Vagina (tissue), 2 donors: ENCODE measurements around the gene CSK. TPM values are rescaled to one million over a fixed set of nuclear protein-coding genes. Genes with fewer than 3 reads are reported as not detected.

Source experiments
- DNase-seq, 2 donors: peaks; one replicate each; pipeline ENCODE4 v3.0.0-alpha.2; 2017; ENCODE audit errors: extremely low spot score in 2 of 2
- H3K27ac ChIP-seq: fragments of 200-600 bp; sonication (generic); one replicate; pipeline ENCODE4 v1.5.1; 2019
- H3K27me3 ChIP-seq: fragments of 200-600 bp; sonication (generic); one replicate; pipeline ENCODE4 v1.5.1; 2019
- H3K36me3 ChIP-seq, 2 donors: fragments of 200-600 bp; sonication (generic); one replicate each; pipeline ENCODE4 v1.5.1; 2017 to 2019
- H3K4me1 ChIP-seq: fragments of 200-600 bp; sonication (generic); one replicate; pipeline ENCODE4 v1.5.1; 2019
- H3K4me3 ChIP-seq, 2 donors: fragments of 200-600 bp; sonication (generic); 1 replicate in 1 of 2; 2 replicates in 1 of 2; pipeline ENCODE4 v1.5.1; 2016 to 2019
- H3K9me3 ChIP-seq: fragments of 200-600 bp; sonication (generic); one replicate; pipeline ENCODE4 v1.5.1; 2019
- CTCF ChIP-seq, 3 experiments: fragments of 450-650 bp in 2 of 3; fragments of 200-600 bp in 1 of 3; sonication (generic) in 1 of 3; IDR thresholded peaks; one replicate each; pipeline ENCODE4 v1.5.1; 2017 to 2019; ENCODE audit warnings: antibody characterized with exemption in 3 of 3, mild to moderate bottlenecking in 2 of 3, moderate library complexity in 2 of 3
- POLR2A ChIP-seq, 2 donors: fragments of 450-650 bp; IDR thresholded peaks; one replicate each; pipeline ENCODE4 v1.6.1; 2017; ENCODE audit warnings: antibody characterized with exemption in 2 of 2, mild to moderate bottlenecking in 2 of 2, moderate library complexity in 2 of 2
- POLR2AphosphoS5 ChIP-seq, 2 donors: sonication (generic); formaldehyde crosslinking; IDR thresholded peaks; one replicate each; pipeline ENCODE4 v1.9.0; 2017; ENCODE audit warnings: antibody characterized with exemption in 2 of 2, mild to moderate bottlenecking in 2 of 2, low read depth in 1 of 2; ENCODE audit not compliant: insufficient read depth in 1 of 2
- intact Hi-C: fragments of 100-400 bp; cut with DNase I; formaldehyde crosslinking; loops from one replicate; pipeline ENCODE4 v1.15.1; 2023
- total RNA-seq: library from RNA; depleted of rRNA; stranded (reverse); fragments of >200 nt; gene quantifications from one replicate; pipeline ENCODE4 v1.2.3, GENCODE V29; 2016

The CSK gene
- total RNA-seq, 1 donor from 2014 or later: 26.3 TPM

- no peak overlapping the region for H3K4me3 ChIP-seq
- no peaks in the 10 kb centered on the region for H3K9me3 ChIP-seq
- no peaks in the 10 kb centered on the region for H3K4me1 ChIP-seq
- no peak overlapping the region for H3K27ac ChIP-seq
- TF ChIP-seq CTCF (IDR thresholded peaks at IDR 0.05): no peak
- TF ChIP-seq POLR2AphosphoS5 (IDR thresholded peaks at IDR 0.05; ENCODE audit: insufficient read depth in 1 of 2, low read depth in 1 of 2): no peak
- no peak for TF ChIP-seq POLR2A (IDR thresholded peaks at IDR 0.05)
- intact Hi-C loops: no loop called here
- no peaks in the 10 kb centered on the region for H3K27me3 ChIP-seq
- no peaks in the 10 kb centered on the region for H3K36me3 ChIP-seq
- no peak for DNase-seq
Observed at GRCh38 chr15:74829991-74830390, 48.1 kb downstream of the CSK start.

GRCh38 chr15:74830868-74831267, 49.0 kb downstream of the CSK start:
- Histone ChIP-seq H3K27me3 (no peaks in the 10 kb centered on the region), H3K4me3 (no peak overlapping the region), H3K27ac (no peak overlapping the region), H3K9me3 (no peaks in the 10 kb centered on the region), H3K4me1 (no peaks in the 10 kb centered on the region), H3K36me3 (no peaks in the 10 kb centered on the region)
- DNase-seq: no peak
- intact Hi-C loops: no loop called here
- TF ChIP-seq CTCF (IDR thresholded peaks at IDR 0.05) (no peak), POLR2A (IDR thresholded peaks at IDR 0.05) (no peak), POLR2AphosphoS5 (IDR thresholded peaks at IDR 0.05; ENCODE audit: insufficient read depth in 1 of 2, low read depth in 1 of 2) (no peak)

- no peak overlapping the region for H3K27ac ChIP-seq
- DNase-seq: no peak
- no peak overlapping the region for H3K4me3 ChIP-seq
- TF ChIP-seq POLR2A (IDR thresholded peaks at IDR 0.05): no peak
- TF ChIP-seq CTCF (IDR thresholded peaks at IDR 0.05): no peak
- TF ChIP-seq POLR2AphosphoS5 (IDR thresholded peaks at IDR 0.05; ENCODE audit: insufficient read depth in 1 of 2, low read depth in 1 of 2): no peak
- intact Hi-C loops: no loop called here
- H3K9me3 ChIP-seq: no peaks in the 10 kb centered on the region
- peaks cover 0 to 5% of the 10 kb centered on the region in 2 donors for H3K36me3 ChIP-seq
- no peaks in the 10 kb centered on the region for H3K4me1 ChIP-seq
- no peaks in the 10 kb centered on the region for H3K27me3 ChIP-seq
Observed at GRCh38 chr15:74831813-74832495, 50.1 kb downstream of the CSK start.

GRCh38 chr15:74832826-74833225, 50.9 kb downstream of the CSK start:
- H3K27me3 ChIP-seq: no peaks in the 10 kb centered on the region
- H3K9me3 ChIP-seq: no peaks in the 10 kb centered on the region
- intact Hi-C loops: no loop called here
- H3K27ac ChIP-seq: no peak overlapping the region
- H3K4me1 ChIP-seq: no peaks in the 10 kb centered on the region
- H3K4me3 ChIP-seq: no peak overlapping the region
- peaks cover 0 to 11% of the 10 kb centered on the region in 2 donors for H3K36me3 ChIP-seq
- DNase-seq: no peak
- TF ChIP-seq POLR2AphosphoS5 (IDR thresholded peaks at IDR 0.05; ENCODE audit: insufficient read depth in 1 of 2, low read depth in 1 of 2): no peak

GRCh38 chr15:74833376-74834107, 51.7 kb downstream of the CSK start:
- DNase-seq: no peak
- H3K27me3 ChIP-seq: no peaks in the 10 kb centered on the region
- H3K36me3 ChIP-seq: peaks cover 0 to 16% of the 10 kb centered on the region in 2 donors
- no peaks in the 10 kb centered on the region for H3K9me3 ChIP-seq
- no peaks in the 10 kb centered on the region for H3K4me1 ChIP-seq
- H3K4me3 ChIP-seq: no peak overlapping the region
- no peak for TF ChIP-seq POLR2A (IDR thresholded peaks at IDR 0.05)
- TF ChIP-seq CTCF (IDR thresholded peaks at IDR 0.05): no peak
- no peak for TF ChIP-seq POLR2AphosphoS5 (IDR thresholded peaks at IDR 0.05; ENCODE audit: insufficient read depth in 1 of 2, low read depth in 1 of 2)
- intact Hi-C loops: no loop called here
- H3K27ac ChIP-seq: no peak overlapping the region
